Endothelial cell (in vitro differentiated cells): ENCODE results near the gene STAT5B. TPM values are rescaled to one million over a fixed set of nuclear protein-coding genes. Genes with fewer than 3 reads are reported as not detected.

Experiments used
- DNase-seq: peaks from one replicate; pipeline ENCODE4 v3.0.0; 2021; ENCODE audit warnings: low spot score
- H3K27ac Mint-ChIP-seq: one replicate; pipeline ENCODE4 v1.8.0; 2021; ENCODE audit warnings: mixed read lengths, inconsistent platforms; ENCODE audit not compliant: unreplicated experiment
- H3K27me3 Mint-ChIP-seq: one replicate; pipeline ENCODE4 v1.8.0; 2021; ENCODE audit warnings: mild to moderate bottlenecking, moderate library complexity, mixed read lengths, inconsistent platforms; ENCODE audit not compliant: unreplicated experiment
- H3K36me3 Mint-ChIP-seq: one replicate; pipeline ENCODE4 v1.8.0; 2021; ENCODE audit warnings: mild to moderate bottlenecking, low read depth, mixed read lengths, inconsistent platforms; ENCODE audit not compliant: unreplicated experiment
- H3K4me1 Mint-ChIP-seq: one replicate; pipeline ENCODE4 v1.8.0; 2021; ENCODE audit warnings: mild to moderate bottlenecking, mixed read lengths, inconsistent platforms; ENCODE audit not compliant: unreplicated experiment
- H3K4me3 Mint-ChIP-seq: one replicate; pipeline ENCODE4 v1.8.0; 2021; ENCODE audit warnings: mild to moderate bottlenecking, mixed read lengths, inconsistent platforms; ENCODE audit not compliant: unreplicated experiment
- H3K9me3 Mint-ChIP-seq: one replicate; pipeline ENCODE4 v1.8.0; 2021; ENCODE audit warnings: mixed read lengths, inconsistent platforms; ENCODE audit not compliant: unreplicated experiment
- CTCF ChIP-seq: fragments of 200-600 bp; sonication (generic); IDR thresholded peaks from one replicate; pipeline ENCODE4 v1.5.0; 2021; ENCODE audit warnings: antibody characterized with exemption; ENCODE audit not compliant: unreplicated experiment
- total RNA-seq: library from RNA; stranded (reverse); fragmentation: NEBNext Ultra II Directional; extraction: Animal tissue kit (Norgen Biotek cat#: 25700); gene quantifications from one replicate; pipeline ENCODE4 v1.2.1, GENCODE V29; 2021; ENCODE audit not compliant: unreplicated experiment

Gene STAT5B
- total RNA-seq, 1 donor from 2014 or later: 40.2 TPM

- no peak for DNase-seq
- H3K4me3 Mint-ChIP-seq: no peak overlapping the region
These were observed 115.7 kb downstream of the STAT5B start for GRCh38 chr17:42160531-42160910.

GRCh38 chr17:42159796-42160530, 116.2 kb downstream of the STAT5B start:
- TF ChIP-seq CTCF: no peak
- no peaks in the 10 kb centered on the region for H3K9me3 Mint-ChIP-seq
- no peaks in the 10 kb centered on the region for H3K36me3 Mint-ChIP-seq
- peaks cover 17% of the 10 kb centered on the region for H3K4me1 Mint-ChIP-seq
- no peak overlapping the region for H3K4me3 Mint-ChIP-seq
- no peak overlapping the region for H3K27ac Mint-ChIP-seq
- peaks cover 7% of the 10 kb centered on the region for H3K27me3 Mint-ChIP-seq
- no peak for DNase-seq

More at GRCh38 chr17:42160531-42160910, 115.7 kb downstream of the STAT5B start:
- Mint-ChIP-seq H3K4me1 (peaks cover 14% of the 10 kb centered on the region), H3K27ac (no peak overlapping the region), H3K9me3 (no peaks in the 10 kb centered on the region), H3K36me3 (no peaks in the 10 kb centered on the region), H3K27me3 (peaks cover 8% of the 10 kb centered on the region)
- TF ChIP-seq CTCF: no peak

- peaks cover 19% of the 10 kb centered on the region for H3K27me3 Mint-ChIP-seq
- peak overlapping the region; percentile 100 for H3K4me3 Mint-ChIP-seq
- no peaks in the 10 kb centered on the region for H3K9me3 Mint-ChIP-seq
- peak; percentile 17 for DNase-seq
- H3K27ac Mint-ChIP-seq: peak overlapping the region; percentile 51
- H3K4me1 Mint-ChIP-seq: peaks cover 29% of the 10 kb centered on the region
- no peak for TF ChIP-seq CTCF
- peaks cover 12% of the 10 kb centered on the region for H3K36me3 Mint-ChIP-seq
These were observed 120.6 kb downstream of the STAT5B start for GRCh38 chr17:42155614-42156045.

GRCh38 chr17:42153919-42154742, 122.1 kb downstream of the STAT5B start:
- peaks cover 19% of the 10 kb centered on the region for H3K27me3 Mint-ChIP-seq
- DNase-seq: no peak
- no peaks in the 10 kb centered on the region for H3K9me3 Mint-ChIP-seq
- H3K4me3 Mint-ChIP-seq: peak overlapping the region; percentile 100
- peaks cover 12% of the 10 kb centered on the region for H3K36me3 Mint-ChIP-seq
- TF ChIP-seq CTCF: no peak
- peaks cover 29% of the 10 kb centered on the region for H3K4me1 Mint-ChIP-seq
- H3K27ac Mint-ChIP-seq: peak overlapping the region; percentile 99

Other genes starting within 250 kb of the STAT5B start
- 1.6 TPM for gene C17orf113, start 225.8 kb downstream of the STAT5B start, total RNA-seq
- gene ZNF385C, start 177.9 kb downstream of the STAT5B start, total RNA-seq: 1.3 TPM
- 0.41 TPM for gene DHX58, start 163.7 kb downstream of the STAT5B start, total RNA-seq
- 22.8 TPM for gene KAT2A, start 155.0 kb downstream of the STAT5B start, total RNA-seq
- not detected for gene HSPB9, start 153.6 kb downstream of the STAT5B start, total RNA-seq
- gene RAB5C, start 121.4 kb downstream of the STAT5B start, total RNA-seq: 144 TPM
- gene KCNH4, start 95.2 kb downstream of the STAT5B start, total RNA-seq: 0.08 TPM
- gene HCRT, start 90.9 kb downstream of the STAT5B start, total RNA-seq: not detected
- gene GHDC, start 81.9 kb downstream of the STAT5B start, total RNA-seq: 7.2 TPM
- 67.2 TPM for gene STAT5A, start 12.1 kb upstream of the STAT5B start, total RNA-seq
- 160 TPM for gene STAT3, start 112.1 kb upstream of the STAT5B start, total RNA-seq
- gene CAVIN1, start 146.9 kb upstream of the STAT5B start, total RNA-seq: 334 TPM
- 103 TPM for gene ATP6V0A1, start 182.5 kb upstream of the STAT5B start, total RNA-seq